Measurements from ENCODE around the gene QRFP.
"Not testable (repeated sequence)": the region's sequence is repeated elsewhere in the genome, so short reads cannot be mapped to it uniquely, and the experiment has no call there.

QRFP gene

DNA sequence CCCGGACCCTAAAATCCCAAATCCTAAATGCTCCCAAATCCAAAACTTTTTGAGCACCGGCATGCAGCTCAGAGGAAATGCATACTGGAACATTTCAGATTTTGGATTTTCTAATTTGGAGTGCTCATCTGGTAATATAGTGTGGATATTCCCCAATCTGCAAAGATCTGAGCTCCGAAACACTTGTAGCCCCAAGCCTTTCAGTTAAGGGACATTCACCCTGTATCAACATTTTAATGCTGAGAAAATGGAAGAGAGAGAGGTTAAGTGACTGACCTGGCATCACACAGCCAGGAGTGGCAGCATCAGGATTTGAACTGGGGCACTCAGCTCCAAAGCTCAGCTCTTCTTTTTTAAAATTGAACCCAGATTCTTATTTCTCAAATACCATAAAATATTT is 30.7 kb downstream of the QRFP start:
- DNase-seq, result no peak
- in situ Hi-C loops (cut with HindIII; ENCODE audit: low pct_ligation_motif_present, low pct_unique_long_range_greater_than_20kb, low sequenced_read_pairs), result no loop called here

DNA sequence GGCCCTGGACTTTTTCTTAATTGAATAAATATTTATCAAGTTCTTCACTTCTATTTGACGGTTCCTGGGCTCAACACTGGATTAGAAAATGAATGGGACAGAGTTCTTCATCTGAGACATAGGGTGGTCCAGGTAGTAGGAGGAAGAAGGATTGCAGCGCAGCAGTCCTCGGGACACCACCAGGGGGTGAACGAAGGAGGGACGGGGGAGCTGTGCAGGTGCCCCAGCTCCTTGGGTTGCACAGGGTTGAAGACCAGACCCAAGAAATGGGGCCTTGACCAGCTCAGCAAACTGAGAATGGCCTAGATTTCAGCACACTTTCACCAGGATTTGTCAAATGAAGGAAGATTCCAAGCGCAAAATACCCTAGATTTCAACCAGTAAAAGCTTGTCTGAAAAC is 32.1 kb downstream of the QRFP start:
- in situ Hi-C loops (cut with HindIII; ENCODE audit: low pct_ligation_motif_present, low pct_unique_long_range_greater_than_20kb, low sequenced_read_pairs), result no loop called here
- no peak for DNase-seq

DNA sequence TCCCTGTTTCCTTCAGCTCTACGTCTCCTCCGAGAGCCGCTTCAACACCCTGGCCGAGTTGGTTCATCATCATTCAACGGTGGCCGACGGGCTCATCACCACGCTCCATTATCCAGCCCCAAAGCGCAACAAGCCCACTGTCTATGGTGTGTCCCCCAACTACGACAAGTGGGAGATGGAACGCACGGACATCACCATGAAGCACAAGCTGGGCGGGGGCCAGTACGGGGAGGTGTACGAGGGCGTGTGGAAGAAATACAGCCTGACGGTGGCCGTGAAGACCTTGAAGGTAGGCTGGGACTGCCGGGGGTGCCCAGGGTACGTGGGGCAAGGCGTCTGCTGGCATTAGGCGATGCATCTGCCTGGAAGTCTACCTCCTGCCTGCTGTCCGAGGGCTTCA is 33.9 kb downstream of the QRFP start:
- no peak for DNase-seq
- in situ Hi-C loops (cut with HindIII; ENCODE audit: low pct_ligation_motif_present, low pct_unique_long_range_greater_than_20kb, low sequenced_read_pairs), result no loop called here

- in situ Hi-C loops (cut with HindIII; ENCODE audit: low pct_ligation_motif_present, low pct_unique_long_range_greater_than_20kb, low sequenced_read_pairs), result no loop called here
- DNase-seq, result no peak
Measured at GRCh38 chr9:130862217-130862616, 34.4 kb downstream of the QRFP start.

GRCh38 chr9:130861372-130862180 is 35.0 kb downstream of the QRFP start:
- in situ Hi-C loops (cut with HindIII; ENCODE audit: low pct_ligation_motif_present, low pct_unique_long_range_greater_than_20kb, low sequenced_read_pairs), result no loop called here

GRCh38 chr9:130860458-130861316 is 35.9 kb downstream of the QRFP start:
- DNase-seq, result peak; percentile 95
- in situ Hi-C loops (cut with HindIII; ENCODE audit: low pct_ligation_motif_present, low pct_unique_long_range_greater_than_20kb, low sequenced_read_pairs), result no loop called here

More at GRCh38 chr9:130861372-130862180, 35.0 kb downstream of the QRFP start:
- DNase-seq, result no peak

GRCh38 chr9:130858739-130859705 is 37.6 kb downstream of the QRFP start:
- DNase-seq, result no peak
- in situ Hi-C loops (cut with HindIII; ENCODE audit: low pct_ligation_motif_present, low pct_unique_long_range_greater_than_20kb, low sequenced_read_pairs), result no loop called here

- in situ Hi-C loops (cut with HindIII; ENCODE audit: low pct_ligation_motif_present, low pct_unique_long_range_greater_than_20kb, low sequenced_read_pairs), result no loop called here
- DNase-seq, result peak; percentile 84
Measured at GRCh38 chr9:130857864-130858738, 38.5 kb downstream of the QRFP start.

- in situ Hi-C loops (cut with HindIII; ENCODE audit: low pct_ligation_motif_present, low pct_unique_long_range_greater_than_20kb, low sequenced_read_pairs), result no loop called here
- no peak for DNase-seq
Measured at GRCh38 chr9:130856474-130856873, 40.1 kb downstream of the QRFP start.

DNA sequence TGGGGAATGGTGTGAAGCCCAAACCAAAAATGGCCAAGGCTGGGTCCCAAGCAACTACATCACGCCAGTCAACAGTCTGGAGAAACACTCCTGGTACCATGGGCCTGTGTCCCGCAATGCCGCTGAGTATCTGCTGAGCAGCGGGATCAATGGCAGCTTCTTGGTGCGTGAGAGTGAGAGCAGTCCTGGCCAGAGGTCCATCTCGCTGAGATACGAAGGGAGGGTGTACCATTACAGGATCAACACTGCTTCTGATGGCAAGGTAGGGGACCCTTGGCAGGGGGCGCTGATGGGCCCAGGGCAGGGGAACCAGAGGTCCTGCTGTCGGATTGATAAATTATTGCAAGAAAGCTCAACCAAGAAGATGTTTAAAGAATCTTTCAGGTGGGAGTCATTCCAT is 41.8 kb downstream of the QRFP start:
- in situ Hi-C loops (cut with HindIII; ENCODE audit: low pct_ligation_motif_present, low pct_unique_long_range_greater_than_20kb, low sequenced_read_pairs), result no loop called here

DNA sequence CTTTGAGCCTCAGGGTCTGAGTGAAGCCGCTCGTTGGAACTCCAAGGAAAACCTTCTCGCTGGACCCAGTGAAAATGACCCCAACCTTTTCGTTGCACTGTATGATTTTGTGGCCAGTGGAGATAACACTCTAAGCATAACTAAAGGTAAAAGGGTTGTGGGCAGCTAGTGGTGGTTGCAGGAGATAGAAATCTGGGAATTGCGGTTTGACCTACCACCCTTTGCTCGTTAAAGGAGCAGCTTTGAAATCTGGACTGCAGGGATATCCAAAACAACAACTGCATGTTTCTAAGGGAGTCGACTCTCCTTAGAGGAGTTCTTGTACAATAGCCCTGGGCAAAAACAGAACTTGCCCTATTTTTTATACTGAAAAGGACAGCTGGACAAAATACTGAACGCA is 42.5 kb downstream of the QRFP start:
- in situ Hi-C loops (cut with HindIII; ENCODE audit: low pct_ligation_motif_present, low pct_unique_long_range_greater_than_20kb, low sequenced_read_pairs), result no loop called here
- DNase-seq, result no peak

More for the DNA sequence above, 41.8 kb downstream of the QRFP start:
- no peak for DNase-seq

DNA sequence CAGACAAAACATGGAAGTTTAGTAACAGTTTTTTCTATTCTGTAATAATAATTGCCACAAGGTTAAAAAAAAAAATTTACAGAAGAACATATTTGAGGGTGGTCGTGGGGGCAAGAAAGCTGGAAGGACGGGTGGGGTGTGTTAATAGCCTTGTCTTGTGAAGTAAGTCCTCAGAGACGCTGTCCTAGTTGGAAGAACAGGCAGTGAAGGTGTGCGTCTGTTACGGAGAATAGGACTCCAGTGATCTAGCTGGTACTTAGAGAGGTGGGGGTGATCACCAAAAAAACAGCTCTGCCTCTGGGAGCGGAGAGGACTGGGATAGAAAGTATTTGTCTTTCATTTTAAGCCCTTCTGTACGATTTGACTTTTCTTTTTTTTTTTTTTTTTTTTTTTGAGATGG is 43.8 kb downstream of the QRFP start:
- no peak for DNase-seq
- in situ Hi-C loops (cut with HindIII; ENCODE audit: low pct_ligation_motif_present, low pct_unique_long_range_greater_than_20kb, low sequenced_read_pairs), result no loop called here

DNA sequence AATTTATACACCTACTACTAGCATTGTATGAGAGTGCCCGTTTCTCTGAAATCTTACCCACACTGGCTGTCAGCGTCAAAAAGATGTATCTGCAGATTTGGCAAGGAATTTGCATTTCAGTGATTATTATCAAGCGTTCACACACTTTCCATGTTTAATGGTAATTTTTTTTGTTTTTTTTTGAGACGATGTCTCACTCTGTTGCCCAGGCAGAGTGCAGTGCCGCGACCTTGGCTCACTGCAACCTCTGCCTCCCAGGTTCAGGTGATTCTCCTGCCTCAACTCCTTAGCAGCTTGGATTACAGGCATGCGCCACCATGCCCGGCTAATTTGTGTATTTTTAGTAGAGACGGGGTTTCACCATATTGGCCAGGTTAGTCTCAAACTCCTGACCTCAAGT is 47.3 kb downstream of the QRFP start:
- no peak for DNase-seq
- in situ Hi-C loops (cut with HindIII; ENCODE audit: low pct_ligation_motif_present, low pct_unique_long_range_greater_than_20kb, low sequenced_read_pairs), result no loop called here

DNA sequence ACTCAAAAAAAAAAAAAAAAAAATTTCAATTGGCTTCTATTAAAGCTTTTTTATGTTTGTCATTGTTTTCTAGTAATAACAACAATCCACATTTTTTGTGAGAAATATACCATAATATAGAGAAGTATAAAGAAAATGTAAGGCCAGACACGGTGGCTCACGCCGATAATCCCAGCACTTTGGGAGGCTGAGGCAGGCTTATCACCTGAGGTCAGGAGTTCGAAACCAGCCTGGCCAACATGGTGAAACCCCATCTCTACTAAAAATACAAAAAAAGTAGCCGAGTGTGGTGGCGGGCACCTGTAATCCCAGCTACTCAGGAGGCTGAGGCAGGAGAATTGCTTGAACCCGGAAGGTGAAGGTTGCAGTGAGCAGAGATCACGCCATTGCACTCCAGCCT is 48.1 kb downstream of the QRFP start:
- DNase-seq; in situ Hi-C loops (cut with HindIII; ENCODE audit: low pct_ligation_motif_present, low pct_unique_long_range_greater_than_20kb, low sequenced_read_pairs): not testable (repeated sequence)

DNA sequence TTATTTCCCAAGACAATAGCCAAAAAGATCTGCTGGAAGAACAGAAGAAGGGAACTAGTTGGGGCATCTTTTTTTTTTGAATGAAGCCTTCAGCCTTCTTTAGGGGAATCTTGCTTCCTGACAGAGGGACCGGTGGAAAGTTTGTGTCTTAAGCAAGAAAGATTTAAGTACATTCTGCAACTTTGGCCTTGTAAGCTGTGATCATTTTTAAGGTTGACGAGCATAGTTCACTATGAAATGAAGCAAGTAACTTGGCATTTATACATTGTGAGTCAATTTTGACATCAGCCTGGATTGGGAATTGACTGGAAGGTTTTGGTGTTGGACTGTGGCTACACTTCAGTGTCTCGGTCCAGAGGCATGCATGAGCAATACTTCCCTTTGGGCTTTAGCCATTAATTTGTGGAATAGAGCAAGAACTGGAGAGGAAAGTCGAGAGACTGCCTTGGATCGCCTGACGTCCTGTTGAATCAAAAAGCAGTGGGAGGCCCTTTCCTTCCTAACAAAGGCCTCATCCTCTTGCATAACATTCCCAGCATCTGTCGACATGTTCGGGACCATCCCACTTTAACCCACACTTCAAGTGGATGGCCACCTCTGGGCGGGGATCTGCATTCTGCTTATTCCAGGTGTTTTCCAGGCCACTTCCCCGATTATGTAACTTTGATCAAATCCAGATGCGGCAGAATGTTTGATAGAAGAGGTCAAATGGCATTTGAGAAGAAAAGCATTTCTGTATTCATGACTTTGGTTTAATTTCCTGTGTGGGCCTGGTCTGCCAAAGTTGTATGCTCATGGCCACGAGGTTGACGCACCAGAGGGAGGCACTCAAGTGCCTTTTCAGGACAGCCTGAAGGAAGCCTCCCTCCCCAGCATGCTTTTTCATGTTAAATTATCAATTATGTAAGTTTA is 49.0 kb downstream of the QRFP start:
- DNase-seq, result peak; percentile 91

DNA sequence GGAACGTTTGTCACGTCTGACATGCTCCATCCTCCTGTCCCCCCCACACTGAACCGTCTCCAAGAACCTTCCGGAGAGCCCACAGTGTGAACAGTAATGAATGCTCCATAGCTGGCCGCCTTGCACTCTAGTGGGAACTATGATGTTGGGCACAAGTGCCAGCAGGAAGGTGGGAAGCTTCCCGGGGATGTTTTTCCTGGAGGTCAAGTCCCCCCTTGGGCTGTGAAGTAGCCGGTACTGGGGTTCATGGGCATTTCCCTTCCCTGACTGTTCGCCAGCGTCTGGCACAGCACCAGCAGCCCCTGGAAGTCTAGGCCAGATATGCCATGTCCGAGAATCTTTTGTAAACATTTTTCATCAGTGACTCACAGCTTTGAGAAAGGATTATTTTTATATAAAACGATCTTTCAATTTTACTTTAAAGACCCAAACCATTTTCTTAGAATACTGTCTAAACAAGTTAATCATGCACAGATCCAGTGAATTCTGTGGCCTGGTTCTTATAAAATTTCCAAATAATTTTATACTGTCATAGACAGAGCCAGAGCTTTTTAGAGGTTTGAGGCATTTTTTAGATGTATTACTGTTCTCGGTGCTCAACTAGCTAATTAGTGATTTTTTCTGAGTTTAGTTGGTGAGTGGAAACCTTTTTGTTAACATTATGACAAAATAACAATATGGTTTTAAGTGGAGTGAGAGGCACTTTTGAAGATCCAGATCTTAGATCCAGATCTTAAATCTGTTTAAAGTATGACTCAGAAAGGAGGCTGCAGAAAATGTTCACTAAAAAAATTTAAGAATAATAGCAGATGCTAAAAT is 49.9 kb downstream of the QRFP start:
- DNase-seq, result peak; percentile 78
- in situ Hi-C loops (cut with HindIII; ENCODE audit: low pct_ligation_motif_present, low pct_unique_long_range_greater_than_20kb, low sequenced_read_pairs), result no loop called here

More for the DNA sequence above, 49.0 kb downstream of the QRFP start:
- in situ Hi-C loops (cut with HindIII; ENCODE audit: low pct_ligation_motif_present, low pct_unique_long_range_greater_than_20kb, low sequenced_read_pairs), result no loop called here

Data from ACHN (cell line).